Stimulated activated CD4-positive, alpha-beta T cell treated with anti-CD3 and anti-CD28 coated beads, Interleukin-4, amount 100 ng/mL, for 4 hours (primary cell): ENCODE data around the gene LAMA4.
"Not testable (repeated sequence)": the region's sequence is repeated elsewhere in the genome, so short reads cannot be mapped to it uniquely, and the experiment has no call there.

Source experiments
- DNase-seq, 2 experiments: peaks; one replicate each; pipeline ENCODE4 v3.0.0-alpha.2; 2020

LAMA4 gene

GRCh38 chr6:112209131-112209530 lies 45.2 kb downstream of the LAMA4 start:
- no peak for DNase-seq

GRCh38 chr6:112207776-112208175 lies 46.6 kb downstream of the LAMA4 start:
- DNase-seq: no peak

- no peak for DNase-seq
Measured at GRCh38 chr6:112207131-112207530, 47.2 kb downstream of the LAMA4 start.

GRCh38 chr6:112206110-112206458 lies 48.3 kb downstream of the LAMA4 start:
- no peak for DNase-seq

- no peak for DNase-seq
Measured at GRCh38 chr6:112205427-112206109, 48.8 kb downstream of the LAMA4 start.

- no peak for DNase-seq
Measured at GRCh38 chr6:112204350-112204706, 50.0 kb downstream of the LAMA4 start.

- DNase-seq: no peak
Measured at GRCh38 chr6:112203577-112204349, 50.6 kb downstream of the LAMA4 start.

- no peak for DNase-seq
Measured at GRCh38 chr6:112202639-112203341, 51.6 kb downstream of the LAMA4 start.

- DNase-seq: not testable (repeated sequence)
Measured at GRCh38 chr6:112200185-112200914, 54.0 kb downstream of the LAMA4 start.

- DNase-seq: no peak
Measured at GRCh38 chr6:112199001-112199403, 55.4 kb downstream of the LAMA4 start.

GRCh38 chr6:112198582-112198981 lies 55.8 kb downstream of the LAMA4 start:
- DNase-seq: no peak

- no peak for DNase-seq
Measured at GRCh38 chr6:112197636-112198035, 56.7 kb downstream of the LAMA4 start.

GRCh38 chr6:112196306-112196705 lies 58.1 kb downstream of the LAMA4 start:
- no peak for DNase-seq

GRCh38 chr6:112195166-112195565 lies 59.2 kb downstream of the LAMA4 start:
- no peak for DNase-seq

GRCh38 chr6:112194511-112194910 lies 59.9 kb downstream of the LAMA4 start:
- no peak for DNase-seq

- no peak for DNase-seq
Measured at GRCh38 chr6:112193535-112194051, 60.8 kb downstream of the LAMA4 start.

- no peak for DNase-seq
Measured at GRCh38 chr6:112193117-112193516, 61.2 kb downstream of the LAMA4 start.

- no peak for DNase-seq
Measured at GRCh38 chr6:112191509-112192020, 62.8 kb downstream of the LAMA4 start.

GRCh38 chr6:112190164-112190563 lies 64.2 kb downstream of the LAMA4 start:
- no peak for DNase-seq

GRCh38 chr6:112189494-112189893 lies 64.9 kb downstream of the LAMA4 start:
- DNase-seq: no peak

GRCh38 chr6:112188906-112189305 lies 65.5 kb downstream of the LAMA4 start:
- no peak for DNase-seq

GRCh38 chr6:112187736-112188135 lies 66.6 kb downstream of the LAMA4 start:
- no peak for DNase-seq

GRCh38 chr6:112184951-112185350 lies 69.4 kb downstream of the LAMA4 start:
- no peak for DNase-seq
